Osteoblast (primary cell): ENCODE results near the gene KDM4F. TPM values are rescaled to one million over a fixed set of nuclear protein-coding genes. Genes with fewer than 3 reads are reported as not detected.

Experiments used
- DNase-seq: peaks from one replicate; pipeline ENCODE4 v3.0.0; 2011; ENCODE audit warnings: low spot score, mixed read lengths; ENCODE audit not compliant: insufficient read length; ENCODE audit errors: missing footprints
- H2AFZ ChIP-seq: 2 replicates; pipeline ENCODE4 v1.6.0; 2011; ENCODE audit warnings: mild to moderate bottlenecking, low read length
- H3K27ac ChIP-seq: 2 replicates; pipeline ENCODE4 v1.5.1; 2011; ENCODE audit warnings: mild to moderate bottlenecking, low read depth, low read length, moderate library complexity
- H3K27me3 ChIP-seq: 2 replicates; pipeline ENCODE4 v1.6.0; 2012; ENCODE audit warnings: mild to moderate bottlenecking, control low read depth, inconsistent platforms, low read length, moderate library complexity; ENCODE audit not compliant: insufficient read depth
- H3K36me3 ChIP-seq: 2 replicates; pipeline ENCODE4 v1.5.1; 2011; ENCODE audit warnings: mild to moderate bottlenecking, low read length, control low read depth, moderate library complexity; ENCODE audit not compliant: insufficient read depth
- H3K4me1 ChIP-seq: 2 replicates; pipeline ENCODE4 v1.5.1; 2011; ENCODE audit warnings: mild to moderate bottlenecking, low read length, control low read depth, moderate library complexity; ENCODE audit not compliant: insufficient read depth
- H3K4me2 ChIP-seq: 2 replicates; pipeline ENCODE4 v1.6.0; 2011; ENCODE audit warnings: mild to moderate bottlenecking, low read length; ENCODE audit not compliant: insufficient read depth
- H3K4me3 ChIP-seq: fragments of 200-600 bp; sonication (generic); 3 replicates; pipeline ENCODE4 v1.5.1; 2012; ENCODE audit warnings: mild to moderate bottlenecking, low read length, inconsistent platforms; ENCODE audit not compliant: insufficient read depth
- H3K79me2 ChIP-seq: 2 replicates; pipeline ENCODE4 v1.6.0; 2012; ENCODE audit warnings: mild to moderate bottlenecking, low read length, control low read depth, inconsistent platforms; ENCODE audit not compliant: insufficient read depth
- H3K9me3 ChIP-seq: 2 replicates; pipeline ENCODE4 v1.5.1; 2011; ENCODE audit warnings: low read depth, low read length, control low read depth
- H4K20me1 ChIP-seq: 2 replicates; pipeline ENCODE4 v1.6.0; 2012; ENCODE audit warnings: mild to moderate bottlenecking, low read length, control low read depth; ENCODE audit not compliant: insufficient read depth
- CTCF ChIP-seq: IDR thresholded peaks from 2 replicates; pipeline ENCODE4 v1.5.1; 2011; ENCODE audit warnings: mild to moderate bottlenecking, low read depth, low read length, moderate library complexity; ENCODE audit errors: extremely low read depth
- total RNA-seq: library from RNA; depleted of rRNA; stranded (reverse); fragments of >200 nt; gene quantifications from 2 replicates; pipeline ENCODE4 v1.2.3, GENCODE V29; 2012

Gene KDM4F
- total RNA-seq, 1 donor, result not detected

DNA sequence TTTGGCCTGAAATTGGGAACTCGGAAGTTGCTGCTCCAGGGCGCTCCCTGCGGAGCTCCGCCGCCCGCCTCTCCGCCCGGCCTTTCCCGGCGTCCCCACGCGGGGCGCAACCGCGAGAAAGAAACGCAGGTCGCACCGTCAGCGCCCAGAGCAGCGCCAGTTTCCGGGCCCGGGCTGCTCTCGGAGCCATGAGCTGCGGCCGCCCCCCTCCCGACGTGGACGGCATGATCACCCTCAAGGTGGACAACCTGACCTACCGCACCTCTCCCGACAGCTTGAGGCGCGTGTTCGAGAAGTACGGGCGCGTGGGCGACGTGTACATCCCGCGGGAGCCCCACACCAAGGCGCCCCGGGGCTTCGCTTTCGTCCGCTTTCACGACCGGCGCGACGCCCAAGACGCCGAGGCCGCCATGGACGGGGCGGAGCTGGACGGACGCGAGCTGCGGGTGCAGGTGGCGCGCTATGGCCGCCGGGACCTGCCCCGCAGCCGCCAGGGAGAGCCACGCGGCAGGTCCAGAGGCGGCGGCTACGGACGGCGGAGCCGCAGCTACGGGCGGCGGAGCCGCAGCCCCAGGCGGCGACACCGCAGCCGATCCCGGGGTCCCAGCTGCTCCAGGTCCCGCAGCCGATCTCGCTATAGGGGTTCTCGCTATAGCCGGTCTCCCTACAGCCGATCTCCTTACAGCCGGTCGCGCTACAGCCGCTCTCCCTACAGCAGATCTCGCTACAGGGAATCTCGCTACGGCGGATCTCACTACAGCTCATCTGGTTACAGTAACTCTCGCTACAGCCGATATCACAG lies 18.0 kb downstream of the KDM4F start:
- H3K36me3 ChIP-seq, result no peaks in the 10 kb centered on the region
- H3K27ac ChIP-seq, result peak overlapping the region; percentile 76
- H3K4me3 ChIP-seq, result peak overlapping the region; percentile 88
- peak; percentile 48 for TF ChIP-seq CTCF
- peak; percentile 82 for DNase-seq
- H3K27me3 ChIP-seq, result peaks cover under 1% of the 10 kb centered on the region
- H4K20me1 ChIP-seq, result no peaks in the 10 kb centered on the region
- peaks cover 25% of the 10 kb centered on the region for H3K79me2 ChIP-seq
- peaks cover 14% of the 10 kb centered on the region for H3K4me1 ChIP-seq
- no peaks in the 10 kb centered on the region for H3K9me3 ChIP-seq
- peak overlapping the region; percentile 85 for H3K4me2 ChIP-seq
- peak overlapping the region; percentile 94 for H2AFZ ChIP-seq

- Histone ChIP-seq H4K20me1 (no peaks in the 10 kb centered on the region), H3K79me2 (peaks cover 25% of the 10 kb centered on the region), H3K36me3 (no peaks in the 10 kb centered on the region), H3K27me3 (no peaks in the 10 kb centered on the region), H3K4me2 (peak overlapping the region; percentile 85), H2AFZ (peak overlapping the region; percentile 94), H3K4me3 (peak overlapping the region; percentile 88), H3K4me1 (peaks cover 14% of the 10 kb centered on the region), H3K9me3 (no peaks in the 10 kb centered on the region), H3K27ac (peak overlapping the region; percentile 76)
- DNase-seq, result no peak
- no peak for TF ChIP-seq CTCF
These were observed 18.6 kb downstream of the KDM4F start for GRCh38 chr11:95067841-95068219.

- H3K9me3 ChIP-seq, result no peaks in the 10 kb centered on the region
- H2AFZ ChIP-seq, result no peak overlapping the region
- no peaks in the 10 kb centered on the region for H3K27me3 ChIP-seq
- H3K4me1 ChIP-seq, result peaks cover 14% of the 10 kb centered on the region
- DNase-seq, result peak; percentile 84
- no peaks in the 10 kb centered on the region for H4K20me1 ChIP-seq
- TF ChIP-seq CTCF, result no peak
- peaks cover 25% of the 10 kb centered on the region for H3K79me2 ChIP-seq
- peak overlapping the region; percentile 88 for H3K4me3 ChIP-seq
- H3K36me3 ChIP-seq, result no peaks in the 10 kb centered on the region
- H3K4me2 ChIP-seq, result peak overlapping the region; percentile 85
- peak overlapping the region; percentile 76 for H3K27ac ChIP-seq
These were observed 19.3 kb downstream of the KDM4F start for GRCh38 chr11:95068549-95068948.

- H3K4me3 ChIP-seq, result no peak overlapping the region
These were observed 21.2 kb downstream of the KDM4F start for GRCh38 chr11:95070471-95070870.

More at GRCh38 chr11:95070471-95070870, 21.2 kb downstream of the KDM4F start:
- TF ChIP-seq CTCF, result no peak
- Histone ChIP-seq H4K20me1 (no peaks in the 10 kb centered on the region), H3K4me1 (peaks cover 17% of the 10 kb centered on the region), H3K9me3 (no peaks in the 10 kb centered on the region), H3K4me2 (no peak overlapping the region), H2AFZ (no peak overlapping the region), H3K27me3 (no peaks in the 10 kb centered on the region), H3K27ac (no peak overlapping the region), H3K79me2 (peaks cover 25% of the 10 kb centered on the region), H3K36me3 (no peaks in the 10 kb centered on the region)
- DNase-seq, result no peak
